ENCODE data around the gene KRT75. TPM values are rescaled to one million over a fixed set of nuclear protein-coding genes. Genes with fewer than 3 reads are reported as not detected.

KRT75 gene
- polyA plus RNA-seq, 12 donors: not detected

DNA sequence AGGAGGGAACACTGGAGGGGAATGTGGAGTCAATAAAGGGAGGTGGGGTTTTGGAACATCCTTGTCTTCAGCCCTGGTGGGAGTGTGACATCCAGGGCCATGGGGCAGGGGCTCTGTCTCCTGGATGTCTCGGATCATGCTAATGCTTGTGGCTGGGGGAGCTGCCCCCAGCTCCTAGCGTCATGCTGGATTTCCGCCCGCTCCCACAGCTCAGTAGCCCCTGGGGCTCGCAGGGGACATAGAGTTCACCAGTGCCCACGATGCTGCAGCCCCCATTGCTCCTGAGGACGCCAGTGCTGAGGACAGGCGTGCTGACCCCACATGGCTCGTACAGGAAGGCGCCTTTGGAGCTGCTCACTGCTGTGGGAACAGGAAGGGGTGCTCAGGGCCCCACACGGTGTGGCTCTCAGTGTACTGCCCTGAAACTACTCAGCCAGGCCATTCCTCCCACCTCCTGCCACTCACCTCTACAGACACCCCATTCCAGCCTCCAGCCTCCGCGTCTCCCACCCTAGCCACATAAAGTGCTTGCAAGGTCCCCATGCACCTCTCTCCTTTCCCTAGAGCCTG lies 39.2 kb downstream of the KRT75 start:
- no peak for DNase-seq

DNA sequence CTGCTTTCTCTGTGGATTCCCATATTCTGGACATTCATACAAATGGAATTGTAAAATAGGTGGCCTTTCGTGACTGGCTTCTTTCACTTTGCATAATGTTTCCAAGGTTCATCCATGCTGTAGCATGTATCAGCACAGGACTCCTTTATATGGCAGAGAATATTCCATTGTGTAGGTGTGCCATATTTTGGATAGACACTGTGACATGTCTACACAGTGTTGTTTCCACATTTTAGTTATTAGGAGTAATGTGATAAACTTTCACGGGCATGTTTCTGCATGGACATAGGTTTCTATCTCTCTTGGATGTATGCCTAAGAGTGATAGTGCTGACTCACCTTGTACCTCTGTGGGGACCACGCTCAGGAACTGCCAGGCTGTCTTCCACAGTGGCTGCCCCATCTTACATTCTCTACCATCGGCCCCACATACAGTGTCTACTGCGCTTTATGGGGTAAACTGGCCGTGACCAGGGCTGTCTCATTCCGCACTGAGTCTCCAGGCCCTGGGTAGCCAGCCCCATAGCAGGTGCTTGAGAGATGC lies 41.6 kb downstream of the KRT75 start:
- no peak for DNase-seq

DNA sequence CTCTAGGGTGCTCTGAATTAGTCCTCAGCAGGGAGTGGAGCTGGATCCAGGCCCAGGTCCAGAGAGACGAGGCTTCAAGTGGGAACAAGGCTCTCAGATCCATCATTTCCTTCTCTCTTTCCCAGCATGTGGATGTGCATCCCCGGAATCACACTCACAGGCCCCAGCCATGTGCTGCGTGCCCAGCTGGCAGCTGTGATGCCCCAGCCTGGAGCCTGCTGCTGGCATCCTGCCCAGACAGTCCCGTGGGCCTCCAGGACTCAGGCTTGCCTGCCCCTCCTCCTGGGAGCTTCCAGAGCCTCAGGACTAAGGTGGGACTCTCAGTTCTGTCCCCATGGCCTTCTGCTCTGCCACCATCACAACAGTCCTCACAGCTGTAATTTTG lies 42.6 kb downstream of the KRT75 start:
- DNase-seq: no peak

DNA sequence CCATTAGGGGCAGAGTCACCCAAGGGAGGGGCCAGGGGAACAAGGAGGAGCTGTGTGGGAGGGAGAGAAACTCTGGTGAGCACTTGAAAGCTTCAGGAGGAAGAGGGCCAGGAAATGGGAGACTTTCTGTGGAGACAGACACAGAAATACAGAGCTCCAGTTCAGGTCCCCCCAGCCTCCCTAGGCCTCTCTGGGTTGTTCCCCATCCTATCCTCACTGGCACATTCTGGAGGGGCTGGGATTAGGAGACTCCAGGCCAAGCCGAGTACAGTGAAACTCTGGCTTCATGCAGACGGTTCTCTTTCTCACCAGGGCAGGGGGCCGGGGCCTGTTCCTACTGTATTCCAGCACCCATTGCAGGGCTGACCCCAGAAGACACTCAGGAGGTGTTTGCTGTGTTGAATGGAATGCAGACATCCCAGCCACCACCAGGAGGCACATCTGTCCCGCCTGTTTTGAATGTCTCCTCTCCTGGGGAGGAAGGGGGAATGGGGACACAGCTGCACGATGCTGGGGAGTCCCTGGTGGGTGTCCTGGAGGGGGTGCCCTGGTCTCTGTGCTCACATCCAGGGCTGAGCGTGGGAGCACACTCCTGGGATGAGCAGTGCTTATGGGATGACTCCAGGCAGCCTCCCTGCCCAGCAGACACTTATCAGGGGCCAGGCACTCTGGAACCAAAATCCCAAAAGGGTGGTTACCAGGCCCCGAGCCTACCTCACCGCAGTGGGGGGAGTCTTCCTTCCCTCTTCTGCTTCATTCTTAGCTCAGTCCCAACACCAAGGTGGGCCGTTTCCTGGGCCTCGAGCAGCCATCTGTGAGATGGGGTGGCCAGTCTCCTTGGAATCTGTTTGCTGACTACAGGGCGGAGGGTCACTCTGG lies 43.2 kb downstream of the KRT75 start:
- DNase-seq: no peak

DNA sequence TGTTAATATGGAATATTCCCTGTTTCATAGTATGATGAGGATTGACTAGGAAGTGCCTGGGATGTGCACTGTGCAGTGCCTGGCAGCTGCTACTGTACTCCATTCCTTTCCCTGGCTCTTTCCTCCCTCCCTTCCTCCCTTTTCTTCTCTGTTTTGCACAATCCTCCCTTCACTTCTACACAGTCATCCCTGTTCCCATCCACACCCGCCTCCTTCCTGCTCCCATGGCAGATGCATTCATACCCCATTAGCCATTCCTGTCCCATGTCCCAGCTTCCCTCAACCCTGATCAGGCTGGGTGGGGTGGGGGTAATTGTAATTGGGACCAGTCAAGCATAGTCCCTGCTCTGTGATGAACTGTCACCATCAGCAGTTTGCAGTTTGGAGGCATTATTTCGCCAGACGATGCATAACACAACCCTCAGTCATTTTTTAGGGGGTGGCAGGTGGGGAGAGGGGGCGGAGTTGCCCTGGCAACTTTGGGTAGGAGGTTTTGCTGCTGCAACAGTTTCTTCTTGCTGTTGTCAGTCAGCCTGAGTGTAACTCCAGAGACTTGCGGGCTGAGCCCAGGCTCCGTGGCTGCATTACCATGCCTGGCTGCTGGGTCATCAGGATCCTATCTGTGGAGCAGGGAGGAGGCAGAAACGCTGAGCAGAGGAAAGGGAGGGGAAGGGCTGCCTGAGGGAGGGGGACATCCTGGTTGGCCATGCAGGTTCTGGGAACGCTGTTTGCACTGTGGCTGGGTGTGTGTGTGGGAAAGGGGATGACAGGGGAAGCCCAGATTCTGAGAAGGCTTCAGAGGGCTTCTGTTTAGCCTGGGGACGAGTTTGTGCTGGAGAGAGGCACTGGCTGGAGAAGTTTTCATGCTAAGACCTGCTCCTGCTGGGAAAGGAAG lies 44.6 kb downstream of the KRT75 start:
- no peak for DNase-seq

DNA sequence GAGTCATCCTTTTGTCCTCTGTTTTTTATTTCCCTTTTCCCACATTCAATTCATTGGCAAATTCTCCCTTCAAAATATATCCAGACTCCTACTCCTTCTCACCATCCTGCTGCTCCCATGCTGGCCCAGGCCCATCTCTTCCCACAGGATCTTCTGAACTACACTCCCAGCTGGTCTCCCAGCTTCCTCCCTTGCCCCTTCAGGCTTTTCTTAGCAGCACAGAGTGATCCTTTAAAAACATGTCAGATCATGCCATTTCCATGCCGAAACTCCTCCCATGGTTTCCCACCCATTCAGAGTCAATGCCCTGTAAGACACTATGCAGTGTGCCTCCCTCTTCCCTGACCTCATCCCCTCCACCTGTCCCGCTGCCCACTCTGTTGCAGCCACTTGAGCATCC lies 46.3 kb downstream of the KRT75 start:
- no peak for DNase-seq

DNA sequence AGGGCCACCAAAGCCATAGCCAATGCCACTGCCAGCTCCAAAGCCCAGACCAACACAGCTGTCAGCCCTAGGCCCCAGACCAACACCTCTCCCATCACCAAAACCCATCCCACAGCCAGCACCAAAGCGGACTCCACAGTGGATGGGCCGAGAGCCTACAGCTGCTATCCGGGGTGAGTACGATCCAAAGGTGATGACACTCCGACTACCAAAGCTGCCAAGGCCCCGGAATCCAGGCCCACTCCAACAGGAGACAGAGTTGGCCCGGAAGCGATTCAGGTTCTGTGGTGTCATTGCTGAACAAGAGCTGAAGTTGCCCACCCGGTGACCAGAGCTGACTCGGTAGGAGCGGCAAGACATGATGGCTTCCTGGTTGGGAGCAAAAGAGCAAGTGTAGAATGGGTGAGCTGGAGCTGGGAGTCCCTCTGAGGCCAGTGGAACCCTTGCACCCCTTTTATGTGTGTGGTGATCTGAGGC lies 48.9 kb downstream of the KRT75 start, which contains the start of gene KRT84:
Gene KRT84, minus strand, starts transcription at position 427 of the 477 bp plus-strand sequence. Its CDS starts 67 bp downstream, at position 360.
- DNase-seq: no peak

DNA sequence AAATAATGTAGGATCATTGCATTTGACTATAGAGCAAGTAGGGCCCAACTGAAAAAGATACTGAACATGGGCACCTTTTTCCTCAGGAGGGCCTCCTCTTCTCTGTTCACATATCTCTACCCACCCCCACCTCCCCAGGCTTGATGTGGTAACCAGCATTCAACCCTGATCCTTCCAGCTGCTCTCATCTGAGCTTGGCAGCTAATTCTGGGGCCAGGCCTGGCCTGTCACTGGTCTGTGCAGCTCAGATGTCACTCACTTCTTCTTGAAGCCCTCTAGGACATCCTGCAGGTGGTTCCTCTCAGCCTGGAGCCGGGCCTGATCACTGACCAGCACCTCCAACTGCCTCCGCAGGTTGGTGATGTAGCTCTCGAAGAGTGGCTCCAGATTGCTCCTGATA lies 50.8 kb downstream of the KRT75 start:
- DNase-seq: no peak

DNA sequence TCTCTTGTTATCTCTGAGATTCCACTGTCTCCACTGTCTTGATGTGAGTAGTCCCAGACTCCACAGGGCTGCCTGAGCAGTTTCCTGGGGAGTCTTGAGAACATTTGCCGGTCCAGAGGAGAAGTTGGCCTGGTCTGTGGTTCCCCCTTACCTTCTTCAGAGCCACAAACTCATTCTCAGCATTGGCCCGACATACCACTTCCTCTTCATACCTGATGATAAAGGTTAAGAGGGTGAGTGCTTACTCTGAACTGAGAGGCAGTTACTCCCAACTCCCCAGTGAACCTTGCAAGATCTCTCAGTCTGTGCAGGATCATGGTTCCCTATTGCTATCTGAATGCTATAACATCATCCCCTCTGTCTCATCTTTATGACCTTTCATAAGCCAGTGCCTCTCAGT lies 51.3 kb downstream of the KRT75 start:
- no peak for DNase-seq

DNA sequence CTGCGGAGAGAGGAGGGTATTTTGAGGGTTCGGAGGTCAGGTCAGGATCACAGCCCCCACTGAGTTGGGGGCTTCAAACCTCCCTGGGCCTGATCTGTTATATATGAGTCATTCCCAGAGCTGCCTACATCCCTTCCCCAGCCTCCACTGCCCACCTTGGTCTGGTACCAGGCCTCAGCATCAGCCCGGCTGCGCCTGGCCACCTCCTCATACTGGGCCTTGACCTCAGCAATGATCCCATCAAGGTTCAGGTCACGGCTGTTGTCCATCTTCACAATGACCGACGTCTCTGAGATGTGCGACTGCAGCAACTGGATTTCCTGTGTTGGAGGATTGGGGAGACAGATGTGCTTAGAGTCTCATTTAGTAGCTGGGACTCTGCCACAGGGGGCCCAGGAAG lies 53.0 kb downstream of the KRT75 start:
- no peak for DNase-seq

DNA sequence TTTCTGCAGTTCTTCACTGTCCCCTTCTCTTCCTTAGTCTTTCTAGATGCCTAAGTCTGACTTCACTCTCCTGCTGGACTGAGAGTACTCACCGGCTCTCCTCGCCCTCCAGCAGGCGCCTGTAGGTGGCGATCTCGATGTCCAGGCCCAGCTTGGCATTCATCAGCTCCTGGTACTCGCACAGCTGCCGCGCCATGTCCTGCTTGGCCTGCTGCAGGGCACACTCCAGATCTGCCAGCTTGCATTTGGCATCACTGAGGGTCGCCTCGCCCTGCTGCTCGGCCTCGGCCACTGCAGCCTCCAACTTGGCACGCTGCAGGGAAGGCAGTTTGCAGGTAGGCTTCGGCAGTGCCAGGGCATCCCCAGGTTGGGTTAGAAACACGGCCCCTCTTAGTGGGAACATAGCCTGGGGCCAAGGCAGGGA lies 53.9 kb downstream of the KRT75 start:
- DNase-seq: no peak

DNA sequence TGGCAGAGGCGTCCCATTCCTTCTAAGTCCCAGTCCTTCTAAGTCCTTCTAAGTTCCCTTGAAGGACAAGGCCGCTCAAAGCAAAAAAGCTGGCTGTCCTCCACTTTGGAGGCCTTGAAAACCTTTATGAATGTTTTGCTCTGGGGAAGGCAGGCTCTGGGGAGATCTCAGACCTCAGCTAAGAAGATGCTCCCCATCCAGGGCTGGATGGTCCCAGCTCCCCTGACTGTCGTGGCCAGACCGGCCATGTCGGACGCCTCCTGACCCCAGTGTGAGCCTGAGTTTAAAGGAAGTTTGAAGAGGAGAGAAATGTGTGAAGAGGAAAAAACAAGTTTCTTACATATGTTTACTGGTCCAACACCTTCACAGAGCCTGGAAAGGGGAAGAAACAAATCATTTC lies 54.6 kb downstream of the KRT75 start:
- DNase-seq: no peak

DNA sequence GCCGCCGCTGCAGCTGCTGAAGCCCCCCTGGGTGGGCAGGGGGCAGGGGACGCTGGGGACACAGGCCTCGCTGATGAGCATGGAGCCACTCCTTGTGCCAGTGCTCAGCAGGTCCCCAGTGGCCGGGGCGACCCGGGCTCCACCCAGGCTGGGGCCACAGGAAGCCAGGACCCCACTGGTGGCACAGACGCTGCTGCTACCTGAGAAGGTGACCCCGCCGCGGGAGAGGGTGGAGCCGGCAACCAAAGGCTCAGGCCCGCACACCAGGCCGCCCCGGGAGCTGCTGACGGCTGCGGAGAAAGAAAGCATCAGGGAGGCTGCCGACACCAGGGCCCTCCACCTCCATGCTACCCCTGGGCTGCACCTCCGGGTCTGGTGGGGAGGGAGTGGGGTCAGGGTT lies 56.1 kb downstream of the KRT75 start:
- no peak for DNase-seq

DNA sequence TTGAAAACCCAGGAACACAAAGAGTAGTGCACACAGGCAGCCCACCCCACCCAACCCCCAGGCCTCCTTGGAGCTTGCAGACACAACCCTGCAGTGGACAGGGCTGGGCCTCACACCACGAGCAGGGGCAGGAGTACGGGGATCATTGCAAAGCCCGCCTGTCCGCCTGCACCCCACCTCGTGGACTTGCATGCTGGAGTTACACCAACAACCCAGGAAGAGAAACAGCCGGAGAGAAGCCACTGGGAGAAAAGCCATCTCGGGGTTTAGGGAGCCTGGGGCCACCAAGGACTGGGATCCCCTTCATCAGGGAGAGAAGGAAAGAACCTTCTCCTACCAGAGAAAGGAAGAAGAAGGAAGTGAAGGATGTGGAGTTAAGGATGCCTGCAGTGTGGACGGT lies 56.9 kb downstream of the KRT75 start:
- DNase-seq: no peak

Other genes with a start within 250 kb of the KRT75 start
- gene KRT80, start 242.4 kb downstream of the KRT75 start, polyA plus RNA-seq (ENCODE audit: insufficient read length in 12 of 12): 10 to 100 TPM in 3 of 12 donors, 1 to 10 TPM in 8, not detected in 1; 4.0 to 13.2 (median 8.4) TPM
- gene KRT7, start 201.1 kb downstream of the KRT75 start, polyA plus RNA-seq (ENCODE audit: insufficient read length in 12 of 12): 1 to 10 TPM in 3 of 12 donors, under 1 TPM in 6, not detected in 3; 0.69 to 3.3 (median 0.81) TPM
- gene KRT86, start 159.7 kb downstream of the KRT75 start, polyA plus RNA-seq (ENCODE audit: insufficient read length in 12 of 12): under 1 TPM in 9 of 12 donors, not detected in 3; 0.10 to 0.50 (median 0.21) TPM
- under 1 TPM in 7 of 12 donors, not detected in 5; 0.08 to 0.25 (median 0.14) TPM for gene KRT81, start 142.8 kb downstream of the KRT75 start, polyA plus RNA-seq (ENCODE audit: insufficient read length in 12 of 12)
- under 1 TPM in 1 of 12 donors, not detected in 11; 0.09 TPM for gene KRT83, start 113.0 kb downstream of the KRT75 start, polyA plus RNA-seq (ENCODE audit: insufficient read length in 12 of 12)
- under 1 TPM in 2 of 12 donors, not detected in 10; 0.44 to 0.52 TPM for gene KRT85, start 66.9 kb downstream of the KRT75 start, polyA plus RNA-seq (ENCODE audit: insufficient read length in 12 of 12)
- gene KRT84, start 48.7 kb downstream of the KRT75 start, polyA plus RNA-seq (ENCODE audit: insufficient read length in 12 of 12): under 1 TPM in 1 of 12 donors, not detected in 11; 0.11 TPM
- under 1 TPM in 1 of 12 donors, not detected in 11; 0.07 TPM for gene KRT82, start 28.0 kb downstream of the KRT75 start, polyA plus RNA-seq (ENCODE audit: insufficient read length in 12 of 12)
- 1 to 10 TPM in 1 of 12 donors, under 1 TPM in 1, not detected in 10; 0.82 to 1.1 TPM for gene KRT6B, start 17.8 kb upstream of the KRT75 start, polyA plus RNA-seq (ENCODE audit: insufficient read length in 12 of 12)
- gene KRT6C, start 39.4 kb upstream of the KRT75 start, polyA plus RNA-seq (ENCODE audit: insufficient read length in 12 of 12): 1 to 10 TPM in 1 of 12 donors, under 1 TPM in 3, not detected in 8; 0.15 to 4.9 (median 0.91) TPM
- gene KRT6A, start 58.9 kb upstream of the KRT75 start, polyA plus RNA-seq (ENCODE audit: insufficient read length in 12 of 12): 100 to 1,000 TPM in 1 of 12 donors, 10 to 100 TPM in 1, 1 to 10 TPM in 2, under 1 TPM in 2, not detected in 6; 0.05 to 120 (median 5.8) TPM
- 1,000 to 10,000 TPM in 1 of 12 donors, 100 to 1,000 TPM in 2, 10 to 100 TPM in 1, 1 to 10 TPM in 2, under 1 TPM in 4, not detected in 2; 0.07 to 1,328 (median 2.6) TPM for gene KRT5, start 86.0 kb upstream of the KRT75 start, polyA plus RNA-seq (ENCODE audit: insufficient read length in 12 of 12)
- gene KRT71, start 118.8 kb upstream of the KRT75 start, polyA plus RNA-seq (ENCODE audit: insufficient read length in 12 of 12): under 1 TPM in 2 of 12 donors, not detected in 10; 0.08 TPM
- under 1 TPM in 3 of 12 donors, not detected in 9; 0.15 to 0.25 (median 0.21) TPM for gene KRT74, start 139.5 kb upstream of the KRT75 start, polyA plus RNA-seq (ENCODE audit: insufficient read length in 12 of 12)
- gene KRT72, start 167.1 kb upstream of the KRT75 start, polyA plus RNA-seq (ENCODE audit: insufficient read length in 12 of 12): under 1 TPM in 3 of 12 donors, not detected in 9; 0.11 to 0.26 (median 0.12) TPM
- gene KRT73, start 184.2 kb upstream of the KRT75 start, polyA plus RNA-seq (ENCODE audit: insufficient read length in 12 of 12): under 1 TPM in 2 of 12 donors, not detected in 10; 0.05 to 0.15 TPM
- gene KRT2, start 217.8 kb upstream of the KRT75 start, polyA plus RNA-seq (ENCODE audit: insufficient read length in 12 of 12): under 1 TPM in 3 of 12 donors, not detected in 9; 0.58 to 0.75 (median 0.61) TPM
- gene KRT1, start 246.0 kb upstream of the KRT75 start, polyA plus RNA-seq (ENCODE audit: insufficient read length in 12 of 12): 1,000 to 10,000 TPM in 1 of 12 donors, 100 to 1,000 TPM in 2, 1 to 10 TPM in 2, under 1 TPM in 5, not detected in 2; 0.17 to 1,255 (median 2.6) TPM